H1 (cell line): ENCODE data around the gene CPA2. TPM values are rescaled to one million over a fixed set of nuclear protein-coding genes. Genes with fewer than 3 reads are reported as not detected.

Experiments used
- NANOG ChIP-seq: IDR thresholded peaks from 2 replicates; pipeline ENCODE4 v1.6.1; 2011; ENCODE audit warnings: low read length, low read depth, mild to moderate bottlenecking, inconsistent platforms; ENCODE audit not compliant: insufficient read depth, poor library complexity, severe bottlenecking
- polyA plus RNA-seq, 7 experiments: library from polyadenylated mRNA; depleted of rRNA in 3 of 7; stranded (reverse) in 5 of 7; unstranded in 2 of 7; fragments of >200 nt in 5 of 7; fragments of 200-250 nt in 2 of 7; gene quantifications; 1 replicate in 5 of 7; 2 replicates in 1 of 7; 4 replicates in 1 of 7; pipeline versions ENCODE4 v1.2.1 to v1.2.3, GENCODE V29; 2011 to 2013; ENCODE audit warnings: missing spikeins in 2 of 7, mixed read lengths in 2 of 7
- total RNA-seq: library from RNA; stranded (reverse); fragmentation: NEBNext Ultra II Directional; extraction: Animal tissue kit (Norgen Biotek cat#: 25700); gene quantifications from 2 replicates; pipeline ENCODE4 v1.2.1, GENCODE V29; 2021

Gene CPA2
- total and polyA plus RNA-seq, 2 of the 8 experiments (the other 6 are each of a cell fraction or from before 2014, with no cell fraction given), result 0.21 TPM; not detected in 1

- TF ChIP-seq NANOG, result no peak
- TF ChIP-seq, all 59 proteins: peak for 0
Observed at GRCh38 chr7:130303127-130303526, 36.5 kb downstream of the CPA2 start (continued).
